Tongue (tissue), 2 donors: ENCODE data around the gene DESI1. TPM values are rescaled to one million over a fixed set of nuclear protein-coding genes. Genes with fewer than 3 reads are reported as not detected.
A peak's percentile ranks its signal among the peaks of the same experiment; 100 is the strongest.
"Not testable (repeated sequence)": the region's sequence is repeated elsewhere in the genome, so short reads cannot be mapped to it uniquely, and the experiment has no call there.

Source experiments
- DNase-seq: peaks from one replicate; pipeline ENCODE4 v3.0.0-alpha.2; 2015
- total RNA-seq: library from RNA; depleted of rRNA; stranded (reverse); fragments of >200 nt; gene quantifications from one replicate; pipeline ENCODE4 v1.2.3, GENCODE V29; 2014

Gene DESI1
- total RNA-seq, 1 donor from 2014 or later: 30.4 TPM

DNA sequence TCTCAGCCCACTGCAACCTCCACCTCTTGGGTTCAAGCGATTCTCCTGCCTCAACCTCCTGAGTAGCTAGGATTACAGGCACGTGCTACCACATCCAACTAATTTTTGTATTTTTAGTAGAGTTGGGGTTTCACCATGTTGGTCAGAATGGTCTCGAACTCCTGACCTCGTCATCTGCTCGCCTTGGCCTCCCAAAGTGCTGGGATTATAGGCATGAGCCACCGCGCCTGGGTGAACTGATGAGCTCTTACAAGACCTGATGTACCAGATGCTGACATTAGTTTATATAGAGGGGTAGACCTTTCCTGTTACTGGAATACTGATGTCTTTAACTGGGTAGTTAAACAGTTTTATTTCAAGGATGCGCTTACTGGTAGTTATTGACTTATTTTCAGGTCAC lies 13.8 kb upstream of the DESI1 start:
- not testable (repeated sequence) for DNase-seq

DNA sequence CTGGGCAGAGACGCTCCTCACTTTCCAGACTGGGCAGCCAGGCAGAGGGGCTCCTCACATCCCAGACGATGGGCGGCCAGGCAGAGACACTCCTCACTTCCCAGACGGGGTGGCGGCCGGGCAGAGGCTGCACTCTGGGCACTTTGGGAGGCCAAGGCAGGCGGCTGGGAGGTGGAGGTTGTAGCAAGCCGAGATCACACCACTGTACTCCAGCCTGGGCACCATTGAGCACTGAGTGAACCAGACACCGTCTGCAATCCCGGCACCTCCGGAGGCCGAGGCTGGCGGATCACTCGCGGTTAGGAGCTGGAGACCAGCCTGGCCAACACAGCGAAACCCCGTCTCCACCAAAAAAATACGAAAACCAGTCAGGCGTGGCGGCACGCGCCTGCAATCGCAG lies 10.8 kb upstream of the DESI1 start:
- DNase-seq: not testable (repeated sequence)

DNA sequence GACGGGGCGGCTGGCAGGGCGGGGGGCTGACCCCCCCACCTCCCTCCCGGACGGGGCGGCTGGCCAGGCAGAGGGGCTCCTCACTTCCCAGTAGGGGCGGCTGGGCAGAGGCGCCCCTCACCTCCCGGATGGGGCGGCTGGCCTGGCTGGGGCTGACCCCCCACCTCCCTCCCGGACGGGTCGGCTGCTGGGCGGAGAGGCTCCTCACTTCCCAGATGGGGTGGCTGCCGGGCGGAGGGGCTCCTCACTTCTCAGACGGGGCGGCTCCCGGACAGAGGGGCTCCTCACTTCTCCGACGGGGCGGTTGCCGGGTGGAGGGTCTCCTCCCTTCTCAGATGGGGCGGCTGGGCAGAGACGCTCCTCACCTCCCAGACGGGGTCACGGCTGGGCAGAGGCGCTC lies 10.3 kb upstream of the DESI1 start:
- DNase-seq: not testable (repeated sequence)

DNA sequence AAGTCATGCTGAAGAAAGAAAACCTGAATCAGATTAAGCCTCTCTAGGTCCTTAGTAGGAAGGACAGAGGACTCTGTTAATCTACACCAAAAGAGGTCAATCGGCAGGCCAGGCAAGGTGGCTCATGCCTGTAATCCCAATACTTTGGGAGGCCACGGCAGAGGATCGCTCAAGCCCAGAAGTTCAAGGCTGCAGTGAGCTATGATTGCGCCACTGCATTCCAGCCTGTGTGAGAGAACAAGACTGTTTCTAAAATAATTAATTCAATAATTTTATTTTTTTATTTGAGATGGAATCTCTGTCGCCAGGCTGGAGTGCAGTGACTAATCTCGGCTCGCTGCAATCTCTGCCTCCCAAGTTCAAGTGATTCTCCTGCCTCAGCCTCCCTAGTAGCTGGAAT lies 4.7 kb upstream of the DESI1 start:
- DNase-seq: no peak

DNA sequence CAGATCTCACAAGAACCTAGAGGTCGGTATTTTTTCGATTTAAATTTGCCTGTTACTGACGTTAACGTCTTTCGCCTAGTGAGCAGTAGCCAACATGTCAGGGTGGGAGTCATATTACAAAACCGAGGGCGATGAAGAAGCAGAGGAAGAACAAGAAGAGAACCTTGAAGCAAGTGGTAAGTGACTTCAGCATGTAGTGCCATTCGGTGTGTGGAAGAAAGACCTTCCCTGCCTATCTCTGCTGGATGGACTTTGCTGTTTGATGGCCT lies 1.0 kb upstream of the DESI1 start:
- DNase-seq: no peak

DNA sequence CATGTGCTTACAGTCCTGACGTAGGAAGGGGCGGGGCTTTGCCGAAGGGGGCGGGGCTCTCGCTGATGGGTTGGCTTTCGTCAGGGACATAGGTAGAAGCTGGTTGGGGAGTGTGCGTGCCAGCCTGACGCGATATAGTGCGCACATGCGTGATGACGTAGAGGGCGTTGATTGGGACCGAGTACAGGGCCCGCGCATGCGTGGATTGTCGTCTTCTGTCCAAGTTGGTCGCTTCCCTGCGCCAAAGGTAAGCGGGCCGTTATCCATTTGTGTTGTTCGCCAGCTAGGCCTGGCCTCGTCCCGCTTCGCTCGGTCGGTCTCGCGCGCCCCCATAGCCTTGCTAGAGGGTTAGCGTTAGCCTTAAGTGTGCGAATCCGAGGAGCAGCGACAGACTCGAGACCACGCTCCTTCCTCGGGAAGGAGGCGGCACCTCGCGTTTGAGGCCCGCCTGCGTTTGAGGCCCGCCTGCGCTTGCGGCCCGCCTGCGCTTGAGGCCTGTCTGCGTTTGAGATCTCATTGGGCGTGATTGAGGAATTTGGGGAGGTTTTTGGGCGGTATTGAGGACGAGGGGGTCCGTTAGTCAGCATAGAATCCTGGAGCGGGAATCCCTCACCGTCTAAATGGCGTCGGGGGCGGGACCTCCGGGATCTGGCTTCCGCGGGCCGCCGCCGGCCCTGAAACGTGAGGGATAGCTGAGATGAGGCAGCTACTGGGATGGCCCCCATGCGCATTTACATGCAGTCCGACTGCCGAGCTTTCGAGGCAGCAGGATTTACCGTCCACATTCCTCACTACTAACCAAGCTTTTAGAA lies 462 bp upstream of the DESI1 start, which contains the start of gene XRCC6:
XRCC6 (plus strand) TSS at position 197 of the 812 bp plus-strand sequence. CDS start 710 bp downstream, outside the sequence.
- DNase-seq: peak; percentile 100

DNA sequence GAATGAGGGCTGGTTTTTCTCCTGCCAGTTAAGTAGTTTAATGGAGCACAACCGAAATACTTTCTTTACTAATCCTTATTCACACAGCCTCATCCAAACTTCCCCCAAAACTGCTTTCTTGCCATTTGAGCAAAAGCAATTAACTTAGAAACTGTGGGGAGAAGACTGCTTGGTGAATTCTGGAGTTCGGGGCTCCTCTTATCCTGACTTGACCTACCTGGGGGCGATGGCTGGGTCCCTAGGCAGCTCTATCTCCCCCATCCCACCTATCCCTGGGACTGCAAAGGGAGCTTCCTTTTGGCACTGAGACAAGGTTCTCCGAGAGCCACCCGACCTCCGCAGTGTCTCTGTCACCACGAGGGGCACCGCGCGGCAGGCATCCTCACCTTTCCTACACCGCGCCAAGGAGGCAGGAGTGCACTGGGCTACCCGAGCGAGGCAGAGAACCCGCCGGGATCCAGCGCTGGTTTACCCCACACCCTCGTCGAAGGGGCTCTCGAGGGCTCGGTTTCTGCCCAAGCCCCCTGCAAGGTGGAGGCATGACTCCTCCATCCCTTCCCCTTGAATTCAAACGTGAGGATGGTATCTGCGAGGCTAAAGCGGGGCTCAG lies 759 bp downstream of the DESI1 start:
- peak; percentile 29 for DNase-seq

DNA sequence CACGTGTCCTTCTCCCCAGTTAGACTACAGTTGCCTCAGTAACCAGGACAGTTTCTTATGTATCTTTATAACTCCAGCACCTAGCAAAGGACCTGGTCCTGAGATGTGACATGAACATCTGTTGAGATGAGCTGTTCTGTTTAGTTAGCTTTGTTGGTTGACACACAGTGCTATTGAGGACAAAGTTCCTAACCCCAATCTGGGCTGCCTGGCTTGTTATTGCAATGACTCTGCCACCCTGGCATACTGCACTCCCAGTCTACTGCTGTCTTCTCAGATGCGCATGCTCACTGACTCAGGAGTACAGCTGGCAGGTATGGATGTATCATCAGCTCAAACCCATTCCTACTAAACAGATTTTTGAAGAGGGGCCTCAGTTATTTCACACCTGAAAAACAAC lies 7.4 kb downstream of the DESI1 start:
- DNase-seq: no peak

DNA sequence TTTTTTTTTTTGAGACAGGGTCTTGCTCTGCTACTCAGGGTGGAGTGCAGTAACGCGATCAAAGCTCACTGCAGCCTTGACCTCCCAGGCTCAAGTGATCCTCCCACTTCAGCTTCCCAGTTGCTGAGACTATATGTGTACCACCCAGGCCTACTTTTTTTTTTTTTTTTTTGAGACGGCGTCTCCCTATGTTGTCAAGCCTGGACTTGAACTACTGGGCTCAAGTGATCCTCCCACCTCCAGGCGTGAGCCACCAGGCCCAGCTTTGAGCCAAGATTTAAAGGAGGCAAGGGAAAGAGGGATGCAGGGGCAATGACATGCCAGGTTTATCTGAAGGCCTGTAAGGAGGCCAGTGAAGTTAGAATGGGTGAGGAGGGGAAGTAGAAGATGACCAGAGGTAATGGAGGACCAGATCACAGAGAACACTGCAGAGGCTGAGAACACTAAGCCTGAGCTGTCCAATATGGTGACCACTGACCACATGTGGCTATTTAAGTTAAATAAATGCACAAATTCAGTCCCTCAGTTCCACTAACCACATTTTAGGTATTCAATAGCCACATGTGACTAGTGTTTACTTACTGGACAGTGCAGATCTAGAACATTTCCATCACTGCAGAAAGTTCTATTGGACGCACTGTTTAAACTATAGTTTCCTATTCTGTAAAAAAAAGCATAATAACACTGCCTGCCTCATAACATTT lies 8.1 kb downstream of the DESI1 start:
- DNase-seq: no peak

DNA sequence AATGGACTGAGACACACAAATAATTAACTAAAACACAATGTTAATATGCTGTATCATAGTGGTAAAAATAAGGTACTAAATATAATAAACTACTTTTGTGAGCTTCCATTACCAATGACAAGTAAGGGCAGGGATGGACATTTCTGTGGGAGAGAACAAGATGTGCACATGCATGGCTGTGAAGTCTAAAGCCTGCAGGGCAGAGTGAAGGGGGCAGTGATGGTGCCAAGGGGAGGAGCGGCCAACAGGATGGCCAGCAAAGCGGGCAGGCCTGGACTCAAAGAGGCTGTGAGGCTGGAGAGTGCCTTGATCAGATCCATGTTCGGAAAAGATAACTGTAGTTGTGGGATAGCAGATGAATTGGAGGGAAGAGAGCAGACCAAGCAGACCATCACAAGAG lies 12.5 kb downstream of the DESI1 start:
- DNase-seq: no peak

DNA sequence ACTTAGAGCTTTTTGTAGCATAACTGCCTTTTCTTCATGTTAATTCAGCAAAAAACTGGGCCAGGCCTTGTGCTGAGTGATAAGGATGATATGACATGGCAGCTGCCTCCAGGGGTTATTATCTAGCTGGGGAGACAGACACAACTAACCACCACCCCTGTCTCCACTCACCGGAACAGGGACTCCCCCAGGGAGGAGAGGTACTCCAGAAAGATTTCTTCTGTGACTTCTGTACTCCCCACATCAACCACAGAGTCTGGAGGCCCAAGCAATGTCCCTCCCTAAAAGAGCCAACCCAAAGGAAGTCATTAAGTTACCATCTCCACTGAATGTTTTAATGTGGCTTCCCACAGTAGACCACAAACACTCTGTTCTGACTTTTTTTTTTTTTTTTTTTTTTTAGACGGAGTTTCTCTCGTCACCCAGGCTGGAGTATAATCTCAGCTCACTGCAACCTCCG lies 16.9 kb downstream of the DESI1 start:
- DNase-seq: no peak

DNA sequence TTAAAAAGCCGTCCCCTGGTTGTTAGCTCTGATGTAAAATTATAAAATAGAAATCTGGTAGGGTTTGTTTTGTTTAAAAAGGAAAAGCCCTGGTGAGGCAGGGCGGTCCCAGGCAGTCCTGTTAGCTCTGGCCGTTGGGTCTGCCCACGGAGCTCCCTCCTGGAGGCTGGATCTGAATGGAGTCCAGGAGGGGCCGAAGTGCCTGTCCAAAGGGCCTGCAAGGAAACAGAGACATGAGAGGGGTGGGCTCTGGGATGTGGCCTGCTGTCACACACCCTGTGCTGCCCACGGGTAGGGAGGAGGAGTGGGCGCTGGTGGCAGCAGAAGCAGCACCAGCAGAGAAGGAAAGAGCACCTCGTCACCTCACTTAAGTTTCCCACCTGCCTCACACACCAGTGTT lies 19.9 kb downstream of the DESI1 start:
- DNase-seq: no peak

DNA sequence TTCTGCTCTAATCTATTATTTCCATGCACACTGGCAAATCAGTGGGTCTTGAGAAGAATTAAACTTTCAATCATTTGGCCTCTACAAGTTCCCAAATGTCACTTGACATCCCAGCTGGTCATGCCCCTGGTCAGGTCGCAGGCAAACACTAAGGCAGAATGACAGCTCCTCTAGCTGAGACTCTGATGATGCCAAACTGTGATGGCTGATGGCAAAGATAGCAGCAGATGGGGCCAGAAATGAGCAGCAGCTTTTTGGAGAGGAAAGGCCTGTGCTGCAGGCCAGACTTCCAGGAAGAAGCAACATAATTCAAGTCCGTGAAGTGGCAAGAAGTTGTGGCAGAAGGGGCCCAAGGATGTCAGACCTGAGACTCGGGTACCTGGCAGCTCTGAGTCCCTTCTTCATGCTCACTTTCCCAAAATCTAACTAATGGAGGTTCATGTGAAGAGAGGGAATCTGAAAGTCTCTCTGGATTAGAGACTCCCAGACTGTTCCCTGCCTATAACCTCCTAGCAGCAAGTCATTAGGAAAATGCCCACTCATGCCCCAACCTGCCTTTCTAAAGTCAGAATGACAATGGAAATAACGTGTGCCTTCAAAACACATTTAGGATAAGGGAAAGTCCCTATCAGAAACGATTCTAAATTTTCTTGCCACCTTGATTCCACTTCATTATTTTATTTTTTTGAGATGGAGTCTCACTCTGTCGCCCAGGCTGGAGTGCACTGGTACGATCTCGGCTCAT lies 21.8 kb downstream of the DESI1 start:
- DNase-seq: no peak

DNA sequence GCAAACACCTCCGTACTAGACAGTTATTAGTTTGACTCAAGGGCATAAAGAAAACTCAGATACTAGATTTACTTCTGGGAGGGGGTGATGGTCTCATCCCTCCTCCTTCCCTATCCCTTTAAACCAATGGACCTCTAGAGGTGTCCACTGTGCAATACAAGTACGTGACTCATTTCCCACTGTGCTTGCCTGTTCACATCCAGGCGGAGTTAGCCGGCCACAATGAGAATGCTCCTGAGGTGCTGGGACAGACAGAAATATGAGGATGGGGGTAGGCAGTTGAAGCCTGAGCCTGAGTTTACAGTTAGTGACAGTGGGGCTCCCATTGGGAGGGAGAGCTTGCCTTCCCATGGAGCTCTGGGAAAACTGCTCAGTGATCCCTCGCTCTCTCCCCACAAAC lies 22.8 kb downstream of the DESI1 start:
- DNase-seq: no peak

DNA sequence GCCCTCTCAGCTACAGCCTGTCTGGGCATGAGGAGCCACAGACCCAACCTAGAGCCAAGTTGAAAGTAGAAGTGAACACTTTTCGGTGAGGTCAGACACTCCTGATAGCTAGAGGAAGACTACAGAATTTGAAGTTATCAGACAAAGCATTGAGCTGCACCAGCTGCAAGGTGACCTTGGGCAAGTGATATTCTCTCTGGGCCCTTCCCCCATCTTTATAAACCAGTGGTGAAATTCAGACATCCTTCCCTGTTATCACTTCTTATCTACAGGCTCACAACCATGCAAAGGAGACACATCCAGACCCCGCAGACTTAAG lies 23.2 kb downstream of the DESI1 start:
- DNase-seq: no peak

DNA sequence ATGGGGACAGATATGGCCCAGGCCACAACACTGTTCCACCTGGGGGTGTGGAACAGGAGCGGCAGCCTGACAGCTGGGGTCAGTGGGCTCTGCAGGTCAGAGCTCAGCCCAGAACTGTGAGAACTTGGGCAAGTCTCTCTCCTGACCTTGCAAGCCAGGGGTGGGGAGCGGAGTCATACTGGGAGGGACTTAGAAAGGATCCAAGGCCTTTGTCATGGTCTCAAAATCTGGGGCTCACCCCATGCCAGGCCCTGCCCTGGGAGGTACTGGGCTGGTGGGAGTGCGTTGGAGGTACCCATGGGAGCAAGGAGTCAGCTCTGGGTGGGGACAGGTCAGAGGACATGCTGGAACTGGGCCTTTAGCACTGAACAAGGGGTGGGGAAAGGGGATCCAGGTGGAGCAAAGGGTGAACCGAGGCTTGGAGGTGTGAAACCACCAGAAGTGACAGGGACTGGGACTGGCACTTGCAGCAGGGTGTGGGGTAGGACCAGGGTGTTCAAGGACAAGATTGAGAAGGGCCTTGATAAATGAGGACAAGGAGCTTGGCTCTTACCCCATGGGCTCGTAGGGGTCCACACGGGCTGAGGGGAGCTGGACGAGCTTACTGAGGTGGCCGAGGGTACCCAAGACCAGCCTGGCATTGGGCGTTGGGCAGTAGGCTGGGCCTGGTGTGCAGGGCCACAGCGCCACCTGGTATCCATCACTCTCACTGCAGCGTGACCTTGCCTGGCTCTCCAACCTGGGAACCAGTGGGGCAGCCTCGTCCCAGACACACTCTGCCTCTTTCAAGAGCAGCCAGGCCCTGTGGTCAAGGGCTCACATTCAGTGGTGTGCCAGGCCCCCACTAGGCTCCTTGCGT lies 23.8 kb downstream of the DESI1 start:
- DNase-seq: peak; percentile 59

DNA sequence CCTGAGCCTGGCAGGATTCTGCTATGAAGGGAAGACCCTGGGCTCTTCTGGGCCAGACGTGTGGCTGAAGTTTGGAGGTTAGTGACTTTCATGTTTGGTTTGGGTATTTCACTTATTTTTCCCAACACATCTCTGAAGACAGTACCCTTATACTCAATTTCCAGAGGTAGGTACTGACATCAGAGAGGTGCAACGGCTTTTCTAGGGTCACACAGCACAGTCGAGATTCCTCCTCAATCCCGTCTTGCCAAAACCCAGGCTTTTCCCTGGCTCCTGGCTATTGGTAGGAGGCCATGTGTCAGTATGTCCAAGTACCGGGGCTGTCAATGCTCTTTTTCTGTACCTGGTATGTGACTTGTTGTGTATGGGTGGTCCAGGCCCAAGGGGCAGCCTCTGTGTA lies 25.1 kb downstream of the DESI1 start:
- no peak for DNase-seq

DNA sequence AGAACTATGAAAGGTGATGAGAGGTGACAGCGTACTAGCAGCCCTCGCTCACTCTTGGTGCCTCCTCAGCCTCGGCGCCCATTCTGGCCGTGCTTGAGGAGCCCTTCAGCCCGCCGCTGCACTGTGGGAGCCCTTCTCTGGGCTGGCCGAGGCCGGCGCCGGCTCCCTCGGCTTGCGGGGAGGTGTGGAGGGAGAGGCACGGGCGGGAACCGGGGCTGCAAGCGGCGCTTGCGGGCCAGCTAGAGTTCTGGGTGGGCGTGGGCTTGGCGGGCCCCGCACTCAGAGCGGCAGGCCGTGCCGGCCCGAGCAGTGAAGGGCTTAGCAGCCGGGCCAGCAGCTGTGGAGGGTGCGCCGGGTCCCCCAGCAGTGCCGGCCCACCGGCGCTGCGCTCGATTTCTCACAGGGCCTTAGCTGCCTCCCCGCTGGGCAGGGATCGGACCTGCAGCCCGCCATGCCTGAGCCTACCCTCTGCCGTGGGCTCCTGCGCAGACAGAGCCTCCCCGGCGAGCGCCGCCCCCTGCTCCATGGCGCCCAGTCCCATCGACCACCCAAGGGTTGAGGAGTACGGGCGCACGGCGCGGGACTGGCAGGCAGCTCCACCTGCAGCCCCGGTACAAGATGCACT lies 27.4 kb downstream of the DESI1 start:
- DNase-seq: not testable (repeated sequence)

DNA sequence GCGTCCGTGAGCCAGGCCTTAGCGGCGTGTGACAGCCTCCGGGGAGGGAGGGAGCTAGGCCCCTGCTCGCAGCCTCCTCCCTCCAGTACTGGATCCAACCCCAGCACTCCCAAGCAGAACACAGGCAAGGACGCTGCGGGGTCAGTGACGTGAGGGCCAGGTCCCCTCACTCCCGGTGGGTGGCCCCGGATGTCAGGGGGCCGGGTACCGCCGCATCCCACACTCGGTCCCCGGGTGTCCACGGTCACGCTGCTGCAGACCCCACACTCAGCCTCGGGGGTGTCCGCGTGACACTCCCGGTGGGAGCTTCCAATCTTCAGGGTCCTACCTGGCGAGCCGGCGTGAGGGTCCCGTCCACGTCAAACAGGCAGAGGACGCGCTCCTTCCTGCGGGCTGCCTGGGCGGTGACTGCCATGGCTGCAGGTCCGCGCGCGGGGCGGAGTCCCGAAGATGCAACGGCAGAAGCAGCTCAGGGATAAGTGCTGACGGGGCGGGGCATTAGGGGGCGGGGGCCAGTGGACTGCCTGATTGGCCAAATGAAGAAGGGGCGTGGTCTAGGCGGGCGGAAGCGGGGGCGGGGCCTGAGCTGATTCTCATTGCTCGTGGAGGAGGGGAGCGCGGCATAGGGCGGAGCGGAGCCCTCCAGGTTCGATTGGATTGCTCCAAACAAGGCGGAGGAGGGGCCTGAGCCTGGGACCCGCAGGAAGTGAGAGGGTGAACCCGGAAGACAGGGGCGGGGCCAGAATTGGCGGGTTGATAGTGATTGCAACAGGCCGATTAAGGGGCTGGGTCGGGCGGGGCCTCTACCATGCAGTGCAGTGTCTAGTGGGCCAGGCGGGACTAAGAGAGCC lies 31.2 kb downstream of the DESI1 start, which contains the start of gene PMM1:
PMM1 (minus strand) TSS at position 450 of the 851 bp plus-strand sequence; CDS start at position 415, 35 bp downstream.
- peak; percentile 100 for DNase-seq

DNA sequence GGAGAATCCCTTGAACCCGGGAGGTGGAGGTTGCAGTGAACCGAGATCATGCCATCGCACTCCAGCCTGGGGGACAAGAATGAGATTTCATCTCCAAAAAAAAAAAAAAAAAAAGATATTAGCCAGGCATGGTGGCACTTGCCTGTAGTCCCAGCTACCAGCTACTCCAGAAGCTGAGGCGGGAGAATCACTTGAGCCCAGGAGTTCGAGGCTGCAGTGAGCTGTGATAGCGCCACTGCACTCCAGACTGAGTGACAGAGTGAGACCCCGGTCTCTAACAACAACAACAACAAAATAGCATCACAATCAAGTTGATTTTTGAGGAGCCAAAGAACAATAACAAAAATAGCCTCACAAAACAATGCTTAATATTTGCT lies 33.5 kb downstream of the DESI1 start:
- no peak for DNase-seq
